Activated CD4-positive, alpha-beta T cell treated with anti-CD3 and anti-CD28 coated beads, Interleukin-2, amount 50 U/mL, for 48 hours (primary cell): ENCODE data around the gene LRRC36.

Source experiments
- DNase-seq, 2 experiments: peaks; one replicate each; pipeline ENCODE4 v3.0.0-alpha.2; 2020

LRRC36 gene

GRCh38 chr16:67428146-67428731 lies 101.6 kb downstream of the LRRC36 start:
- DNase-seq, result peak; percentile 68 to 74

GRCh38 chr16:67429053-67429798 lies 102.6 kb downstream of the LRRC36 start:
- DNase-seq, result no peak

GRCh38 chr16:67429799-67430503 lies 103.3 kb downstream of the LRRC36 start:
- DNase-seq, result no peak

- DNase-seq, result peak; percentile 33 to 36
These were observed 103.9 kb downstream of the LRRC36 start for GRCh38 chr16:67430504-67430976.

GRCh38 chr16:67430977-67431774 lies 104.6 kb downstream of the LRRC36 start, which contains the start of gene HSD11B2:
Gene HSD11B2 (plus strand): TSS chr16:67431121. CDS start chr16:67431249, 128 bp downstream.
- DNase-seq, result peak; percentile 21 to 38

- DNase-seq, result no peak
These were observed 105.3 kb downstream of the LRRC36 start for GRCh38 chr16:67431775-67432505.

- DNase-seq, result no peak
These were observed 105.9 kb downstream of the LRRC36 start for GRCh38 chr16:67432506-67432890.

- DNase-seq, result no peak
These were observed 106.6 kb downstream of the LRRC36 start for GRCh38 chr16:67433131-67433719.
